HEK293T (cell line): ENCODE results near the gene TAF15.

Experiments used
- CTCF ChIA-PET: fragments of 350-600 bp; formaldehyde crosslinking; extraction: SDS; loops from one replicate; lab custom pipeline; 2021; ENCODE audit warnings: antibody characterized with exemption, inconsistent platforms; lab: Yijun Ruan, JAX
- POLR2A ChIA-PET: fragments of 350-600 bp; formaldehyde crosslinking; extraction: SDS; loops from one replicate; lab custom pipeline; 2020; ENCODE audit warnings: antibody characterized with exemption, inconsistent platforms; lab: Yijun Ruan, JAX
- DNase-seq: peaks from one replicate; pipeline ENCODE4 v3.0.0; 2012; ENCODE audit warnings: mixed read lengths; ENCODE audit errors: extremely low spot score
- ARNT ChIP-seq: fragments of 450-650 bp; IDR thresholded peaks from 2 replicates; pipeline ENCODE4 v1.6.1; 2017; ENCODE audit warnings: mild to moderate bottlenecking
- BHLHE40 ChIP-seq: fragments of 450-650 bp; IDR thresholded peaks from 2 replicates; pipeline ENCODE4 v1.6.1; 2016; ENCODE audit warnings: mild to moderate bottlenecking, moderate library complexity, borderline replicate concordance
- CTBP1 ChIP-seq: fragments of 450-650 bp; IDR thresholded peaks from 2 replicates; pipeline ENCODE4 v1.6.1; 2016; ENCODE audit warnings: borderline replicate concordance
- ELF4 ChIP-seq: fragments of 450-650 bp; IDR thresholded peaks from 2 replicates; pipeline ENCODE4 v1.6.1; 2017; ENCODE audit warnings: antibody characterized with exemption
- FOXA1 ChIP-seq: fragments of 450-650 bp; IDR thresholded peaks from 2 replicates; pipeline ENCODE4 v1.6.1; 2016; ENCODE audit warnings: mild to moderate bottlenecking
- FOXK2 ChIP-seq: fragments of 450-650 bp; IDR thresholded peaks from 2 replicates; pipeline ENCODE4 v1.6.1; 2016; ENCODE audit warnings: mild to moderate bottlenecking
- FOXM1 ChIP-seq: fragments of 450-650 bp; IDR thresholded peaks from 2 replicates; pipeline ENCODE4 v1.6.1; 2017; ENCODE audit warnings: mild to moderate bottlenecking, borderline replicate concordance
- HDGF ChIP-seq: fragments of 450-650 bp; IDR thresholded peaks from 2 replicates; pipeline ENCODE4 v1.6.1; 2017; ENCODE audit warnings: antibody characterized with exemption, borderline replicate concordance
- L3MBTL2 ChIP-seq: fragments of 450-650 bp; conservative IDR thresholded peaks from 2 replicates; pipeline ENCODE4 v1.6.1; 2016; ENCODE audit warnings: mild to moderate bottlenecking
- LEF1 ChIP-seq: fragments of 450-650 bp; IDR thresholded peaks from 2 replicates; pipeline ENCODE4 v1.6.1; 2017; ENCODE audit warnings: mild to moderate bottlenecking, borderline replicate concordance
- NFRKB ChIP-seq: fragments of 450-650 bp; IDR thresholded peaks from 2 replicates; pipeline ENCODE4 v1.6.1; 2016; ENCODE audit warnings: mild to moderate bottlenecking, moderate library complexity
- SP1 ChIP-seq: fragments of 450-650 bp; IDR thresholded peaks from 2 replicates; pipeline ENCODE4 v1.6.1; 2017
- SUZ12 ChIP-seq: fragments of 450-650 bp; IDR thresholded peaks from 2 replicates; pipeline ENCODE4 v1.6.1; 2016; ENCODE audit warnings: mild to moderate bottlenecking
- TARDBP ChIP-seq: fragments of 450-650 bp; IDR thresholded peaks from 2 replicates; pipeline ENCODE4 v1.6.1; 2016
- ZNF384 ChIP-seq: fragments of 450-650 bp; IDR thresholded peaks from 2 replicates; pipeline ENCODE4 v1.6.1; 2016
- TF ChIP-seq, protein P1 (sequence below): fragments of 450-650 bp; IDR thresholded peaks from 2 replicates; pipeline ENCODE4 v1.6.1; 2016

Gene TAF15

DNA sequence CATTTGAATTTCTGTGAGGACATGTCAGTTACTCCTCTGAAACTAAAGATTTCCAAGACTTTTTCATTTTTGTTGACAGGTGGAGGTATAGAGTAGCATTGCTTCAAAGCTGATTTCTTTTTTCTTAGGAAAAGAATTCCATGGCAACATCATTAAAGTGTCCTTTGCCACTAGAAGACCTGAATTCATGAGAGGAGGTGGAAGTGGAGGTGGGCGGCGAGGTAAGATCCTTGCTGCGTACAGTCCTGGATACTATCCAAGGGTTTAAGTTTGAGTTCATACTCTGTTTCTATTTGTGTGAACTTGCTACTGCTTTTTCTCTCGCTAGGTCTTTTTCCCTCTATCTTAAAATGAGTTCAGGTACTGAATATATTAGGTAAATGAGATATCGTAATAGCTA, 33.0 kb downstream of the TAF15 start:
- ChIA-PET CTCF (no interaction called here), POLR2A (no interaction called here)
- TF ChIP-seq FOXA1 = no peak
- no peak for DNase-seq

DNA sequence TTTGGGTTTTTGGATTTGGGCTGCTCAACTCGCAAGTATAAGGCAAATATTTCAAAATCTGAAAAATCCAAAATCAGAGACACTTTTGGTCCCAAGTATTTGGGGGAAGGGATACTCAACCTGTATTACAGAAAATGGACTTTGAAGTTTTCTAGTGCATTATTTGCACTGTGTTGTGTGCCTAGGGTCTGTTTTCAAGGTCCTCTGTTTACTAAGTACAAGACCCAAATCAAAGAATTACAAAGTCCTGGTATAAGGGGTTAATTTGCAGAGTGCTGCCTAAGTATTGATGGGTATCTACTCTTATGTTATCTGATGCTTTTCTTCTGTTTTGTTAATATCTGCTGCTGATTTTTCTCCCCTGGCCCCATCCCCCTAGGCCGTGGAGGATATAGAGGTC, 34.4 kb downstream of the TAF15 start:
- ChIA-PET CTCF (no interaction called here), POLR2A (no interaction called here)
- TF ChIP-seq ELF4 (no peak), SUZ12 (no peak), FOXA1 (no peak), BHLHE40 (no peak)
- DNase-seq = no peak

GRCh38 chr17:35844547-35844946, 35.3 kb downstream of the TAF15 start:
- CTCF ChIA-PET = no interaction called here
- DNase-seq = no peak
- TF ChIP-seq, protein P1, sequence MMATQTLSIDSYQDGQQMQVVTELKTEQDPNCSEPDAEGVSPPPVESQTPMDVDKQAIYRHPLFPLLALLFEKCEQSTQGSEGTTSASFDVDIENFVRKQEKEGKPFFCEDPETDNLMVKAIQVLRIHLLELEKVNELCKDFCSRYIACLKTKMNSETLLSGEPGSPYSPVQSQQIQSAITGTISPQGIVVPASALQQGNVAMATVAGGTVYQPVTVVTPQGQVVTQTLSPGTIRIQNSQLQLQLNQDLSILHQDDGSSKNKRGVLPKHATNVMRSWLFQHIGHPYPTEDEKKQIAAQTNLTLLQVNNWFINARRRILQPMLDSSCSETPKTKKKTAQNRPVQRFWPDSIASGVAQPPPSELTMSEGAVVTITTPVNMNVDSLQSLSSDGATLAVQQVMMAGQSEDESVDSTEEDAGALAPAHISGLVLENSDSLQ = no peak
- TF ChIP-seq TARDBP (no peak), FOXK2 (no peak), HDGF (no peak), CTBP1 (no peak)
- POLR2A ChIA-PET = no interaction called here

- TF ChIP-seq HDGF = no peak
- no peak for DNase-seq
- ChIA-PET CTCF (interaction anchor here (1.1 to 1.3 kb wide), 2 partner anchors 9 to 17 kb away, joined by 3 to 6 read pairs; no protein-coding TSS in a partner anchor), POLR2A (no interaction called here)
Measured at GRCh38 chr17:35846055-35846809, 36.9 kb downstream of the TAF15 start.

GRCh38 chr17:35847006-35847405, 37.7 kb downstream of the TAF15 start:
- no peak for TF ChIP-seq ARNT
- TF ChIP-seq NFRKB = no peak
- TF ChIP-seq, protein P1 = no peak
- no peak for TF ChIP-seq L3MBTL2
- no peak for TF ChIP-seq SP1
- TF ChIP-seq FOXA1 = no peak
- TF ChIP-seq FOXK2 = no peak
- no peak for TF ChIP-seq BHLHE40
- no peak for TF ChIP-seq HDGF
- TF ChIP-seq LEF1 = no peak
- TF ChIP-seq ZNF384 = no peak
- no peak for TF ChIP-seq ELF4
- TF ChIP-seq SUZ12 = no peak
- no peak for TF ChIP-seq CTBP1
- no peak for TF ChIP-seq TARDBP
- TF ChIP-seq FOXM1 = no peak
- ChIA-PET CTCF (interaction anchor here (1.1 to 1.3 kb wide), 2 partner anchors 8 to 18 kb away, joined by 3 to 6 read pairs; no protein-coding TSS in a partner anchor), POLR2A (interaction anchor here (0.8 to 1.0 kb wide), 2 partner anchors 10 to 38 kb away, joined by 3 to 4 read pairs; partner anchors contain the start of gene TAF15)
- DNase-seq = no peak

DNA sequence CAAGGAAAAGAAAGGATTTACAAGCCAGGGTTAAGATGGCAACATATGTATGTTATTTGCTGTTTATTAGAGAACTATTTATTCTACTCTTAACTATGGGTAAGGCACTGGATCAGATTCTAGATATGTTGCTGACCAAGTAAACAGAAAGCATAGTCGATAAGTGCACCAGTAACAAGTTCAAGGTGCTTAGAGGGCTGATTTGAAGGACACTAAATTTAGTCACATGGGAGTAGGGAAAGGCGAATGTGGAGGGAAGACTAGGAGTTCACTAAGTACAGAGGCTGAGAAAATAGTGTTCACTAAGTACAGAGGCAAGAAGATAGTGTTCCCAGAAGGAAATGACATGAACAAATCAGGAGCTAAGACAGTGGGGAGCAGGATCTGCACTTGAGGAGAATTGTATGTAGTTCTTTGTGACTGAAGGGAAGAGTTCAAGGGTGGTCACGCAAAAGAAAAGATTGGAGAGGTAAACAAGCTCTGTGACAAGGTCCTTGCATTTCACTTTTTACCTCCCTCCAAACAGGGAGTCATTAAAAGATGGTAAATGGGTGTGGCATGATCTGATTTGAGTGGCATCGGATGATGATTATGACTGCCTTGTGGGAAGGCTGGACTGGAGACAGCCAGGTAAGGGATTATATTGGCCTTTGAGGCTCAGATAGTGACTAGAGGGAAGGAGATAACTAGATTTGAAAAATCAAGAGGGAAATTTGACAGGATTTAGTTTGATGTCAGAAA, 38.5 kb downstream of the TAF15 start:
- TF ChIP-seq FOXM1 (no peak), ARNT (no peak), ZNF384 (no peak), CTBP1 (no peak), ELF4 (no peak), FOXK2 (no peak), SUZ12 (no peak), FOXA1 (no peak), BHLHE40 (no peak), NFRKB (no peak), LEF1 (no peak)
- ChIA-PET CTCF (interaction anchor here (0.6 to 1.3 kb wide), 3 partner anchors 7 to 115 kb away, joined by 3 to 6 read pairs (median 4); no protein-coding TSS in a partner anchor), POLR2A (interaction anchor here (0.8 to 1.1 kb wide), 3 partner anchors 9 to 39 kb away, joined by 3 to 4 read pairs (median 3); partner anchors contain the start of gene TAF15)
- DNase-seq = no peak
